Measurements from ENCODE around the gene VSIG10L2.

VSIG10L2 gene

DNA sequence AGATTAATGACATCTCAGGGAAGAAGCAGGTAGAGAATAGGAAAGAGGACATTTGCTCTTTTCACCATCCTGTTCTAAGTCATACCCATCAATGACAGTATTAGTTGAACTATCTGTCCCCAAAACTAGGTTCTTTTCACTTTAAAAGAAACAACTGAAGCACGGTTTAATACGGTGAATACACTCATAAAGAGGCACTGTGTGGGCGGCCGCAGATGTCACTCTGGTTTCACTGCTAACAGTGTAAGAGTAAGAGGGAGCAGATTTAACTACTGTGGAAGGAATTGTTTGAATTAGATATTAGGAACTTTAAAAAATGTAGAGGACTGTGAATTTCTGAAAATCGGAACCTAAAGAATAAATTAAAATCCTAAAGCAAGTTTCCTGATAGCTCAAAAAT is 49.5 kb downstream of the VSIG10L2 start:
- no peaks in the 10 kb centered on the region for H3K27me3 Mint-ChIP-seq
- no peaks in the 10 kb centered on the region for H3K4me1 Mint-ChIP-seq
- H3K27ac Mint-ChIP-seq = no peak overlapping the region
- no peak overlapping the region for H3K4me3 Mint-ChIP-seq
- peaks cover 4% of the 10 kb centered on the region for H3K36me3 Mint-ChIP-seq
- H3K9me3 Mint-ChIP-seq = no peaks in the 10 kb centered on the region

DNA sequence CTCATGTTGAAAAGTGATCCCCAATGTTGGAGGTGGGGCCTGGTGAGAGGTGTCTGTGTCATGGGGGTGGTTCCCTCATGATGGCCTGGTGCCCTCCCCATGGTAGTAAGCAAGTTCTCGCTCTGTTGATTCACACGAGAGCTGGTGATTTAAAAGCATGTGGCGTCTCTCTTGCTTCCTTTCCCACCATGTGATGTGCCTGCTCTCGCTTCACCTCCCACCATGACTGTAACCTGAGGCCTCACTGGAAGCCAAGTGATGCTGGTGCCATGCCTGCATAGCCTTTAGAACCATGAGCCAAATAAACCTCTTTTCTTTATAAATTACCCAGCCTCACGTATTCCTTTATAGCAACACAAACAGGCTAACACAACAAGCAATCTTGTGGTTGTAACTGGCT is 52.4 kb downstream of the VSIG10L2 start:
- Mint-ChIP-seq H3K27me3 (no peaks in the 10 kb centered on the region), H3K36me3 (peaks cover 7% of the 10 kb centered on the region), H3K4me3 (no peak overlapping the region), H3K4me1 (no peaks in the 10 kb centered on the region), H3K9me3 (no peaks in the 10 kb centered on the region), H3K27ac (no peak overlapping the region)

DNA sequence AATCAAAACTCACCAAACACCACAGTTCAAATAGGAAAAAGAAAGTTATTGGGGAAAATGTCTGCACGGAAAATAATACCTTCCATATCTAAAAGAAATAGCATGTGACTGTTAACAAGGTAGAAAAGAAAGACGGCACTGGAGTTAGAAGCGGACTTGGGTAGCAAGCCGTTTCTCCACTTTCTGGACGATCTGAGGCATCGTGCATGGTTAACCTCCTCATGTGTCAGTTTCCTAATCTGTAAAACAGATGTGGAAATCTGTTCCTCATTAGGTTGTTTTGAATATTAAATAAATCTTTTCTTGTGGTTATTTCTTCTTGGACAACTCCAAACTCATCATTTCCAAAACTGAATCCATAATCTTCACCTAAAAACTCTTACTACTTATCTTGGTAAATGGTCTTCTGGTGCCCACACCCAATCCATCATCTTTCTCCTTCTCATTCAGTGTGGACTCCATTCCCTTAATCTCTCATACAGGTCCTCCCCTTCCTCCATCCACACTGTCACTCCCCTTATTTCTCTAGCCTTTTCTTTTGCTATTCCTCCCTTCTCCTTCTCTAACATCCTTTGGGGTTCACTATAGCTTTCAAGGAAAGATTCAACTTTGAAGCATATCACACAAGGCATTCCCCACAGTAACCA is 53.5 kb downstream of the VSIG10L2 start:
- H3K4me3 Mint-ChIP-seq = no peak overlapping the region
- H3K9me3 Mint-ChIP-seq = no peaks in the 10 kb centered on the region
- no peak overlapping the region for H3K27ac Mint-ChIP-seq
- no peaks in the 10 kb centered on the region for H3K4me1 Mint-ChIP-seq
- no peaks in the 10 kb centered on the region for H3K27me3 Mint-ChIP-seq
- peaks cover 7% of the 10 kb centered on the region for H3K36me3 Mint-ChIP-seq

GRCh38 chr11:126002181-126002580 is 56.3 kb downstream of the VSIG10L2 start:
- Mint-ChIP-seq H3K36me3 (peaks cover 5% of the 10 kb centered on the region), H3K4me1 (no peaks in the 10 kb centered on the region), H3K27ac (no peak overlapping the region), H3K27me3 (no peaks in the 10 kb centered on the region), H3K4me3 (no peak overlapping the region), H3K9me3 (no peaks in the 10 kb centered on the region)
